Activated CD4-positive, alpha-beta T cell treated with anti-CD3 and anti-CD28 coated beads for 24 hours (primary cell): ENCODE data around the gene DZIP1.
"Not testable (repeated sequence)": the region's sequence is repeated elsewhere in the genome, so short reads cannot be mapped to it uniquely, and the experiment has no call there.

Source experiments
- DNase-seq, 2 donors: peaks; one replicate each; pipeline ENCODE4 v3.0.0-alpha.2; 2020; ENCODE audit warnings: low read depth in 2 of 2

Gene DZIP1

GRCh38 chr13:95644601-95645052 lies at the start of gene DZIP1:
DZIP1 (minus strand) TSS chr13:95644706; CDS start chr13:95642029, 2,677 bp downstream.
- peak in 1 of 2 donors; percentile 25 for DNase-seq

GRCh38 chr13:95690986-95691385 lies 46.5 kb upstream of the DZIP1 start:
- DNase-seq: not testable (repeated sequence)

GRCh38 chr13:95689582-95689926 lies 45.0 kb upstream of the DZIP1 start:
- DNase-seq: no peak

- DNase-seq: not testable (repeated sequence)
These were observed 40.5 kb upstream of the DZIP1 start for GRCh38 chr13:95684960-95685359.

- no peak for DNase-seq
These were observed 39.9 kb upstream of the DZIP1 start for GRCh38 chr13:95684418-95684817.

GRCh38 chr13:95679722-95680121 lies 35.2 kb upstream of the DZIP1 start:
- DNase-seq: no peak

- DNase-seq: no peak
These were observed 34.5 kb upstream of the DZIP1 start for GRCh38 chr13:95678967-95679366.

- no peak for DNase-seq
These were observed 33.2 kb upstream of the DZIP1 start for GRCh38 chr13:95677564-95678266.

- DNase-seq: peak; percentile 94 to 96
These were observed 32.5 kb upstream of the DZIP1 start, which contains the start of gene DNAJC3 for GRCh38 chr13:95676762-95677563. DNAJC3 (plus strand) TSS chr13:95677139; CDS start chr13:95677256, 117 bp downstream.

- DNase-seq: no peak
These were observed 31.7 kb upstream of the DZIP1 start for GRCh38 chr13:95676105-95676761.

GRCh38 chr13:95671597-95671996 lies 27.1 kb upstream of the DZIP1 start:
- DNase-seq: no peak

- DNase-seq: not testable (repeated sequence)
These were observed 22.7 kb upstream of the DZIP1 start for GRCh38 chr13:95667235-95667634.

GRCh38 chr13:95660981-95661581 lies 16.6 kb upstream of the DZIP1 start:
- peak in 1 of 2 donors; percentile 9 for DNase-seq

- DNase-seq: no peak
These were observed 15.0 kb upstream of the DZIP1 start for GRCh38 chr13:95659500-95659899.

- no peak for DNase-seq
These were observed 12.0 kb upstream of the DZIP1 start for GRCh38 chr13:95656386-95657015.

GRCh38 chr13:95652821-95653220 lies 8.3 kb upstream of the DZIP1 start:
- no peak for DNase-seq

- DNase-seq: no peak
These were observed 7.8 kb upstream of the DZIP1 start for GRCh38 chr13:95652244-95652764.

- DNase-seq: no peak
These were observed 6.2 kb upstream of the DZIP1 start for GRCh38 chr13:95650696-95651095.

- DNase-seq: no peak
These were observed 2.8 kb upstream of the DZIP1 start for GRCh38 chr13:95647321-95647720.

GRCh38 chr13:95643936-95644598 lies 439 bp downstream of the DZIP1 start:
- no peak for DNase-seq

- no peak for DNase-seq
These were observed 953 bp downstream of the DZIP1 start for GRCh38 chr13:95643571-95643935.
